ENCODE data around the gene MDK.
A peak's percentile ranks its signal among the peaks of the same experiment; 100 is the strongest.

The MDK gene

GRCh38 chr11:46381048-46381818 is at the start of gene MDK:
Gene MDK (plus strand): TSS chr11:46381669. CDS start chr11:46382058, 389 bp downstream.
- no peak for DNase-seq (ENCODE audit: low spot score)

GRCh38 chr11:46332093-46332567 is 49.3 kb upstream of the MDK start:
- DNase-seq (ENCODE audit: low spot score): no peak

GRCh38 chr11:46332568-46333393 is 48.7 kb upstream of the MDK start:
- no peak for DNase-seq (ENCODE audit: low spot score)

- DNase-seq (ENCODE audit: low spot score): no peak
Measured at GRCh38 chr11:46333394-46333947, 48.0 kb upstream of the MDK start.

GRCh38 chr11:46334211-46334610 is 47.3 kb upstream of the MDK start:
- no peak for DNase-seq (ENCODE audit: low spot score)

GRCh38 chr11:46335271-46335670 is 46.2 kb upstream of the MDK start:
- no peak for DNase-seq (ENCODE audit: low spot score)

GRCh38 chr11:46335890-46336562 is 45.4 kb upstream of the MDK start:
- no peak for DNase-seq (ENCODE audit: low spot score)

GRCh38 chr11:46336563-46337180 is 44.8 kb upstream of the MDK start:
- no peak for DNase-seq (ENCODE audit: low spot score)

- DNase-seq (ENCODE audit: low spot score): no peak
Measured at GRCh38 chr11:46337626-46338345, 43.7 kb upstream of the MDK start.

GRCh38 chr11:46338636-46338987 is 42.9 kb upstream of the MDK start:
- DNase-seq (ENCODE audit: low spot score): no peak

- DNase-seq (ENCODE audit: low spot score): no peak
Measured at GRCh38 chr11:46338988-46339666, 42.3 kb upstream of the MDK start.

- no peak for DNase-seq (ENCODE audit: low spot score)
Measured at GRCh38 chr11:46339816-46340215, 41.7 kb upstream of the MDK start.

GRCh38 chr11:46341454-46341853 is 40.0 kb upstream of the MDK start:
- no peak for DNase-seq (ENCODE audit: low spot score)

GRCh38 chr11:46342239-46342638 is 39.2 kb upstream of the MDK start:
- no peak for DNase-seq (ENCODE audit: low spot score)

- no peak for DNase-seq (ENCODE audit: low spot score)
Measured at GRCh38 chr11:46343520-46343919, 37.9 kb upstream of the MDK start.

GRCh38 chr11:46345131-46345597 is 36.3 kb upstream of the MDK start:
- DNase-seq (ENCODE audit: low spot score): no peak

- no peak for DNase-seq (ENCODE audit: low spot score)
Measured at GRCh38 chr11:46345881-46346484, 35.5 kb upstream of the MDK start.

- DNase-seq (ENCODE audit: low spot score): peak; percentile 89
Measured at GRCh38 chr11:46346886-46347636, 34.4 kb upstream of the MDK start, which contains the start of gene DGKZ. Gene DGKZ (plus strand): TSS chr11:46347463. CDS start chr11:46347660, 197 bp downstream.

GRCh38 chr11:46347637-46348311 is 33.7 kb upstream of the MDK start:
- DNase-seq (ENCODE audit: low spot score): no peak

Data from CD4-positive, alpha-beta T cell treated with Interleukin-2 at 100 ng/mL for 4 hours (primary cell).